HCT116 (cell line): Measurements from ENCODE around the gene PDZRN4. TPM values are rescaled to one million over a fixed set of nuclear protein-coding genes. Genes with fewer than 3 reads are reported as not detected.

Experiments
- ATAC-seq: fragments of 200-7000 bp; cut with Tn5 transposase; 2 replicates; pipeline ENCODE4 v1.9.1; 2020; ENCODE audit warnings: mild to moderate bottlenecking, moderate library complexity
- BruUV-seq: library from RNA; stranded (reverse); fragments of 400-500 nt; replicated peaks from 2 replicates; lab custom pipeline; 2021; lab: Mats Ljungman, UMichigan
- CTCF ChIA-PET: fragments of 300-600 bp; sonication (Branson Sonifier 250); formaldehyde crosslinking; loops from one replicate; lab custom pipeline; 2021; ENCODE audit warnings: antibody characterized with exemption; lab: Charles Lee
- POLR2A ChIA-PET: fragments of 300-600, 350-600 bp; sonication (Branson Sonifier 250); formaldehyde crosslinking; loops from one replicate; lab custom pipeline; 2021; ENCODE audit warnings: antibody characterized with exemption; lab: Charles Lee
- RAD21 ChIA-PET, 2 experiments: fragments of 300-600 bp; sonication (Branson Sonifier 250); formaldehyde crosslinking; loops; one replicate each; lab custom pipeline; 2023; ENCODE audit warnings: low total read pairs in 2 of 2; ENCODE audit not compliant: uncharacterized antibody in 2 of 2, unreplicated experiment in 2 of 2, low non-redundant PET in 1 of 2; lab: Charles Lee
- DNase-seq: peaks from one replicate; pipeline ENCODE4 v3.0.0-alpha.2; 2010; ENCODE audit warnings: low read depth, low spot score
- H2AFZ ChIP-seq: fragments of 200-600 bp; shearing (Covaris generic), sonication (generic); 2 replicates; pipeline ENCODE4 v1.6.1; 2017; ENCODE audit warnings: low read depth, mixed run types, mixed read lengths, antibody characterized with exemption, low read length; ENCODE audit not compliant: poor library complexity, severe bottlenecking
- H3K27ac ChIP-seq: 2 replicates; pipeline ENCODE4 v1.5.1; 2012; ENCODE audit warnings: low read depth, low read length
- H3K27me3 ChIP-seq: fragments of 200-600 bp; sonication (generic); 2 replicates; pipeline ENCODE4 v1.6.1; 2016; ENCODE audit warnings: mixed run types, low read length, mixed read lengths; ENCODE audit not compliant: insufficient read depth
- H3K36me3 ChIP-seq, 2 experiments: fragments of 200-500 bp in 1 of 2; fragments of 200-600 bp in 1 of 2; sonication (Bioruptor generic) in 1 of 2; sonication (generic) in 1 of 2; 2 replicates each; pipeline versions ENCODE4 v1.5.1 to v1.6.1; 2014 to 2016; ENCODE audit warnings: low read length in 2 of 2, inconsistent platforms in 1 of 2, mixed read lengths in 1 of 2, mixed run types in 1 of 2; ENCODE audit not compliant: insufficient read depth in 2 of 2, control insufficient read depth in 1 of 2
- H3K4me1 ChIP-seq, 2 experiments: fragments of 200-600 bp in 1 of 2; sonication (generic) in 1 of 2; 2 replicates each; pipeline versions ENCODE4 v1.5.1 to v1.6.1; 2012 to 2017; ENCODE audit warnings: low read length in 2 of 2, inconsistent platforms in 1 of 2, mild to moderate bottlenecking in 1 of 2, mixed read lengths in 1 of 2, mixed run types in 1 of 2, moderate library complexity in 1 of 2; ENCODE audit not compliant: insufficient read depth in 2 of 2, control insufficient read depth in 1 of 2
- H3K4me2 ChIP-seq: fragments of 200-600 bp; sonication (generic); 2 replicates; pipeline ENCODE4 v1.6.1; 2017; ENCODE audit warnings: mixed run types, low read length, mixed read lengths
- H3K4me3 ChIP-seq, 2 experiments: fragments of 200-600 bp in 1 of 2; sonication (generic) in 1 of 2; replicated peaks in 1 of 2; 2 replicates each; pipeline ENCODE4 v1.5.1; 2011 to 2016; ENCODE audit warnings: low read length in 2 of 2, control low read depth in 1 of 2, low read depth in 1 of 2, mild to moderate bottlenecking in 1 of 2, mixed read lengths in 1 of 2, mixed run types in 1 of 2
- H3K79me2 ChIP-seq: fragments of 200-600 bp; sonication (generic); 2 replicates; pipeline ENCODE4 v1.6.1; 2017; ENCODE audit warnings: mild to moderate bottlenecking, mixed run types, low read length, moderate library complexity, mixed read lengths; ENCODE audit not compliant: insufficient read depth
- H3K9ac ChIP-seq: fragments of 200-600 bp; sonication (generic); 2 replicates; pipeline ENCODE4 v1.6.1; 2016; ENCODE audit warnings: low read length, mixed read lengths
- H3K9me2 ChIP-seq: fragments of 200-600 bp; sonication (generic), shearing (Covaris generic); 2 replicates; pipeline ENCODE4 v1.6.1; 2017; ENCODE audit warnings: mixed run types, mild to moderate bottlenecking, moderate library complexity; ENCODE audit not compliant: insufficient read depth
- H3K9me3 ChIP-seq, 2 experiments: fragments of 200-500 bp in 1 of 2; fragments of 200-600 bp in 1 of 2; sonication (Bioruptor generic) in 1 of 2; sonication (generic) in 1 of 2; 2 replicates each; pipeline ENCODE4 v1.6.1; 2014 to 2017; ENCODE audit warnings: low read length in 2 of 2, mixed read lengths in 2 of 2, inconsistent platforms in 1 of 2, low read depth in 1 of 2, mild to moderate bottlenecking in 1 of 2, mixed run types in 1 of 2, moderate library complexity in 1 of 2; ENCODE audit not compliant: control insufficient read depth in 1 of 2, insufficient read depth in 1 of 2
- H4K20me1 ChIP-seq: fragments of 200-600 bp; sonication (generic), shearing (Covaris generic); 2 replicates; pipeline ENCODE4 v1.6.1; 2017; ENCODE audit warnings: mixed run types, mild to moderate bottlenecking, moderate library complexity; ENCODE audit not compliant: insufficient read depth
- CEBPB ChIP-seq: IDR thresholded peaks from 2 replicates; pipeline ENCODE4 v1.6.1; 2012; ENCODE audit warnings: low read depth
- EGR1 ChIP-seq: IDR thresholded peaks from 2 replicates; pipeline ENCODE4 v1.6.1; 2012; ENCODE audit warnings: low read depth
- EZH2 ChIP-seq: fragments of 200-600 bp; sonication (generic); IDR thresholded peaks from 2 replicates; pipeline ENCODE4 v1.6.1; 2017; ENCODE audit warnings: antibody characterized with exemption, mixed run types
- EZH2phosphoT487 ChIP-seq: fragments of 200-600 bp; IDR thresholded peaks from 2 replicates; pipeline ENCODE4 v1.6.1; 2018; ENCODE audit warnings: antibody characterized with exemption, borderline replicate concordance
- JUND ChIP-seq: IDR thresholded peaks from 2 replicates; pipeline ENCODE4 v1.6.1; 2012
- POLR2A ChIP-seq: IDR thresholded peaks from 2 replicates; pipeline ENCODE4 v1.7.0; 2011; ENCODE audit warnings: borderline replicate concordance; ENCODE audit not compliant: insufficient read depth, insufficient read length; ENCODE audit errors: extremely low read depth
- POLR2AphosphoS5 ChIP-seq: IDR thresholded peaks from 2 replicates; pipeline ENCODE4 v1.6.1; 2011; ENCODE audit warnings: mild to moderate bottlenecking, low read depth, low read length, moderate library complexity
- RAD21 ChIP-seq: IDR thresholded peaks from 2 replicates; pipeline ENCODE4 v1.6.1; 2012; ENCODE audit warnings: low read depth, mild to moderate bottlenecking
- SIN3A ChIP-seq: IDR thresholded peaks from 2 replicates; pipeline ENCODE4 v1.6.1; 2012; ENCODE audit warnings: low read depth
- SP1 ChIP-seq: IDR thresholded peaks from 2 replicates; pipeline ENCODE4 v1.6.1; 2012; ENCODE audit warnings: low read depth
- SRF ChIP-seq: IDR thresholded peaks from 2 replicates; pipeline ENCODE4 v1.6.1; 2012; ENCODE audit warnings: low read depth
- TCF7L2 ChIP-seq: IDR thresholded peaks from 2 replicates; pipeline ENCODE4 v1.7.0; 2011; ENCODE audit warnings: borderline replicate concordance, inconsistent platforms; ENCODE audit not compliant: insufficient read depth, insufficient read length; ENCODE audit errors: extremely low read depth
- YY1 ChIP-seq: IDR thresholded peaks from 2 replicates; pipeline ENCODE4 v1.6.1; 2011; ENCODE audit warnings: low read length, low read depth, moderate library complexity, mild to moderate bottlenecking; ENCODE audit not compliant: insufficient replicate concordance; ENCODE audit errors: extremely low read depth
- ZFX ChIP-seq: fragments of 450-650 bp; IDR thresholded peaks from 2 replicates; pipeline ENCODE4 v1.6.1; 2017
- ZNF274 ChIP-seq: fragments of 200-500 bp; sonication (Bioruptor generic); IDR thresholded peaks from 2 replicates; pipeline ENCODE4 v1.6.1; 2014; ENCODE audit warnings: mild to moderate bottlenecking, low read depth, low read length, inconsistent platforms
- intact Hi-C: fragments of 100-400 bp; cut with micrococcal nuclease; formaldehyde crosslinking; loops from 2 replicates; pipeline ENCODE4 v1.10.0; 2022
- total RNA-seq: library from RNA; stranded (reverse); gene quantifications from one replicate; pipeline ENCODE4 v1.2.1, GENCODE V29; 2021; ENCODE audit not compliant: unreplicated experiment
- TF ChIP-seq, protein P1 (sequence below): IDR thresholded peaks from 2 replicates; pipeline ENCODE4 v1.6.1; 2011; ENCODE audit warnings: mild to moderate bottlenecking, low read length, moderate library complexity; ENCODE audit not compliant: insufficient replicate concordance; ENCODE audit errors: extremely low read depth
- TF ChIP-seq, protein P2 (sequence below): IDR thresholded peaks from 2 replicates; pipeline ENCODE4 v1.6.1; 2012
- TF ChIP-seq, protein P3 (sequence below): IDR thresholded peaks from 2 replicates; pipeline ENCODE4 v1.6.1; 2012; ENCODE audit warnings: low read depth
- TF ChIP-seq, protein P4 (sequence below): IDR thresholded peaks from 2 replicates; pipeline ENCODE4 v1.6.1; 2012
- TF ChIP-seq, protein P5 (sequence below), 3 experiments: fragments of 200-600 bp in 1 of 3; sonication (generic) in 1 of 3; IDR thresholded peaks in 2 of 3; conservative IDR thresholded peaks in 1 of 3; 2 replicates each; pipeline ENCODE4 v1.5.1; 2012 to 2017; ENCODE audit warnings: low read depth in 2 of 3, low read length in 2 of 3, antibody characterized with exemption in 1 of 3, borderline replicate concordance in 1 of 3, control low read depth in 1 of 3, mild to moderate bottlenecking in 1 of 3, mixed read lengths in 1 of 3, mixed run types in 1 of 3, moderate library complexity in 1 of 3; ENCODE audit not compliant: insufficient read depth in 1 of 3

Gene PDZRN4
- total RNA-seq, 1 experiment from 2014 or later = not detected

DNA sequence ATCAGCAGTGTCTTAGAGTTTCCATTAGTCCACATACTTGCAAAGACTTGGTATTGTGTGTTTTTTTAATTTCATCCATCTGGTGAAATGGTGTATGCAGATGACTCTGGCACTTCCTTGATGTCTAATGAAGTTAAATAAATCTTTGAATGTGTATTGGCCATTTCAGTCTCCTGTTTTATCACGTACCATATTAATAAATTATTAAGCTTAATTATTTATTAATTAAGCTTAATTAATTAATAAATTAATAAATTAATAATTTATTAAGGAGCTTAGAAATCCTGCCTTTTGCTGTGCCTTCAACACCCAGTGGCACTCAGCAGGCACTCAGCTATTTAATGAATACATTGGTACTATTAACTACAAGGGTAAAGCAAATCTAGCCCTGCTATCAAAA lies 18.2 kb downstream of the PDZRN4 start:
- intact Hi-C loops = no loop called here
- ATAC-seq (no peak), DNase-seq (no peak)
- H3K4me2 ChIP-seq = no peak overlapping the region
- H3K79me2 ChIP-seq = no peaks in the 10 kb centered on the region
- BruUV-seq = no TSS peak
- H3K9me2 ChIP-seq = no peaks in the 10 kb centered on the region
- ChIA-PET RAD21 (no interaction called here), POLR2A (no interaction called here), CTCF (no interaction called here)
- H2AFZ ChIP-seq = no peak overlapping the region
- TF ChIP-seq ZNF274 (no peak), POLR2A (no peak), YY1 (no peak), POLR2AphosphoS5 (no peak), EZH2phosphoT487 (no peak), SIN3A (no peak), EGR1 (no peak), JUND (no peak), RAD21 (no peak), TCF7L2 (no peak), SP1 (no peak), CEBPB (no peak), EZH2 (no peak), ZFX (no peak), SRF (no peak)
- TF ChIP-seq, protein P1, sequence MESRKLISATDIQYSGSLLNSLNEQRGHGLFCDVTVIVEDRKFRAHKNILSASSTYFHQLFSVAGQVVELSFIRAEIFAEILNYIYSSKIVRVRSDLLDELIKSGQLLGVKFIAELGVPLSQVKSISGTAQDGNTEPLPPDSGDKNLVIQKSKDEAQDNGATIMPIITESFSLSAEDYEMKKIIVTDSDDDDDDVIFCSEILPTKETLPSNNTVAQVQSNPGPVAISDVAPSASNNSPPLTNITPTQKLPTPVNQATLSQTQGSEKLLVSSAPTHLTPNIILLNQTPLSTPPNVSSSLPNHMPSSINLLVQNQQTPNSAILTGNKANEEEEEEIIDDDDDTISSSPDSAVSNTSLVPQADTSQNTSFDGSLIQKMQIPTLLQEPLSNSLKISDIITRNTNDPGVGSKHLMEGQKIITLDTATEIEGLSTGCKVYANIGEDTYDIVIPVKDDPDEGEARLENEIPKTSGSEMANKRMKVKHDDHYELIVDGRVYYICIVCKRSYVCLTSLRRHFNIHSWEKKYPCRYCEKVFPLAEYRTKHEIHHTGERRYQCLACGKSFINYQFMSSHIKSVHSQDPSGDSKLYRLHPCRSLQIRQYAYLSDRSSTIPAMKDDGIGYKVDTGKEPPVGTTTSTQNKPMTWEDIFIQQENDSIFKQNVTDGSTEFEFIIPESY = no peak
- TF ChIP-seq, protein P2, sequence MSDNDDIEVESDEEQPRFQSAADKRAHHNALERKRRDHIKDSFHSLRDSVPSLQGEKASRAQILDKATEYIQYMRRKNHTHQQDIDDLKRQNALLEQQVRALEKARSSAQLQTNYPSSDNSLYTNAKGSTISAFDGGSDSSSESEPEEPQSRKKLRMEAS = no peak
- TF ChIP-seq, protein P3, sequence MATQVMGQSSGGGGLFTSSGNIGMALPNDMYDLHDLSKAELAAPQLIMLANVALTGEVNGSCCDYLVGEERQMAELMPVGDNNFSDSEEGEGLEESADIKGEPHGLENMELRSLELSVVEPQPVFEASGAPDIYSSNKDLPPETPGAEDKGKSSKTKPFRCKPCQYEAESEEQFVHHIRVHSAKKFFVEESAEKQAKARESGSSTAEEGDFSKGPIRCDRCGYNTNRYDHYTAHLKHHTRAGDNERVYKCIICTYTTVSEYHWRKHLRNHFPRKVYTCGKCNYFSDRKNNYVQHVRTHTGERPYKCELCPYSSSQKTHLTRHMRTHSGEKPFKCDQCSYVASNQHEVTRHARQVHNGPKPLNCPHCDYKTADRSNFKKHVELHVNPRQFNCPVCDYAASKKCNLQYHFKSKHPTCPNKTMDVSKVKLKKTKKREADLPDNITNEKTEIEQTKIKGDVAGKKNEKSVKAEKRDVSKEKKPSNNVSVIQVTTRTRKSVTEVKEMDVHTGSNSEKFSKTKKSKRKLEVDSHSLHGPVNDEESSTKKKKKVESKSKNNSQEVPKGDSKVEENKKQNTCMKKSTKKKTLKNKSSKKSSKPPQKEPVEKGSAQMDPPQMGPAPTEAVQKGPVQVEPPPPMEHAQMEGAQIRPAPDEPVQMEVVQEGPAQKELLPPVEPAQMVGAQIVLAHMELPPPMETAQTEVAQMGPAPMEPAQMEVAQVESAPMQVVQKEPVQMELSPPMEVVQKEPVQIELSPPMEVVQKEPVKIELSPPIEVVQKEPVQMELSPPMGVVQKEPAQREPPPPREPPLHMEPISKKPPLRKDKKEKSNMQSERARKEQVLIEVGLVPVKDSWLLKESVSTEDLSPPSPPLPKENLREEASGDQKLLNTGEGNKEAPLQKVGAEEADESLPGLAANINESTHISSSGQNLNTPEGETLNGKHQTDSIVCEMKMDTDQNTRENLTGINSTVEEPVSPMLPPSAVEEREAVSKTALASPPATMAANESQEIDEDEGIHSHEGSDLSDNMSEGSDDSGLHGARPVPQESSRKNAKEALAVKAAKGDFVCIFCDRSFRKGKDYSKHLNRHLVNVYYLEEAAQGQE = no peak
- TF ChIP-seq, protein P4, sequence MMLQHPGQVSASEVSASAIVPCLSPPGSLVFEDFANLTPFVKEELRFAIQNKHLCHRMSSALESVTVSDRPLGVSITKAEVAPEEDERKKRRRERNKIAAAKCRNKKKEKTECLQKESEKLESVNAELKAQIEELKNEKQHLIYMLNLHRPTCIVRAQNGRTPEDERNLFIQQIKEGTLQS = no peak
- TF ChIP-seq, protein P5, sequence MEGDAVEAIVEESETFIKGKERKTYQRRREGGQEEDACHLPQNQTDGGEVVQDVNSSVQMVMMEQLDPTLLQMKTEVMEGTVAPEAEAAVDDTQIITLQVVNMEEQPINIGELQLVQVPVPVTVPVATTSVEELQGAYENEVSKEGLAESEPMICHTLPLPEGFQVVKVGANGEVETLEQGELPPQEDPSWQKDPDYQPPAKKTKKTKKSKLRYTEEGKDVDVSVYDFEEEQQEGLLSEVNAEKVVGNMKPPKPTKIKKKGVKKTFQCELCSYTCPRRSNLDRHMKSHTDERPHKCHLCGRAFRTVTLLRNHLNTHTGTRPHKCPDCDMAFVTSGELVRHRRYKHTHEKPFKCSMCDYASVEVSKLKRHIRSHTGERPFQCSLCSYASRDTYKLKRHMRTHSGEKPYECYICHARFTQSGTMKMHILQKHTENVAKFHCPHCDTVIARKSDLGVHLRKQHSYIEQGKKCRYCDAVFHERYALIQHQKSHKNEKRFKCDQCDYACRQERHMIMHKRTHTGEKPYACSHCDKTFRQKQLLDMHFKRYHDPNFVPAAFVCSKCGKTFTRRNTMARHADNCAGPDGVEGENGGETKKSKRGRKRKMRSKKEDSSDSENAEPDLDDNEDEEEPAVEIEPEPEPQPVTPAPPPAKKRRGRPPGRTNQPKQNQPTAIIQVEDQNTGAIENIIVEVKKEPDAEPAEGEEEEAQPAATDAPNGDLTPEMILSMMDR (IDR thresholded peaks at IDR 0.05 in 2 of 3, conservative IDR thresholded peaks at IDR 0.05 in 1 of 3; ENCODE audit: borderline replicate concordance in 1 of 3, insufficient read depth in 1 of 3, low read depth in 2 of 3, low read length in 2 of 3) = no peak
- no peaks in the 10 kb centered on the region for H4K20me1 ChIP-seq
- no peak overlapping the region for H3K9ac ChIP-seq
- no peaks in the 10 kb centered on the region for H3K4me1 ChIP-seq
- no peak overlapping the region for H3K4me3 ChIP-seq
- no peaks in the 10 kb centered on the region for H3K9me3 ChIP-seq
- no peaks in the 10 kb centered on the region for H3K27me3 ChIP-seq
- no peaks in the 10 kb centered on the region for H3K36me3 ChIP-seq
- no peak overlapping the region for H3K27ac ChIP-seq
